K562 (cell line): ENCODE data around the gene ACYP2.
"Not testable (repeated sequence)": the region's sequence is repeated elsewhere in the genome, so short reads cannot be mapped to it uniquely, and the experiment has no call there.

ENCODE experiments used
- ATF7 ChIP-seq: fragments of 450-650 bp; IDR thresholded peaks from 2 replicates; pipeline ENCODE4 v1.7.1; 2014; ENCODE audit warnings: mild to moderate bottlenecking, moderate library complexity
- GTF2F1 ChIP-seq: IDR thresholded peaks from 2 replicates; pipeline ENCODE4 v1.6.1; 2011; ENCODE audit warnings: low read depth, low read length, improper control_type of control experiment
- LARP7 ChIP-seq: fragments of 450-650 bp; IDR thresholded peaks from 2 replicates; pipeline ENCODE4 v1.6.1; 2016
- MYBL2 ChIP-seq, 2 experiments: fragments of 450-650 bp in 1 of 2; sonication (generic) in 1 of 2; formaldehyde crosslinking in 1 of 2; IDR thresholded peaks; 2 replicates each; pipeline versions ENCODE4 v1.6.1 to v1.8.1; 2017 to 2022; ENCODE audit warnings: borderline replicate concordance in 1 of 2, inconsistent platforms in 1 of 2, low read depth in 1 of 2, mild to moderate bottlenecking in 1 of 2, missing genetic modification reagents in 1 of 2, moderate library complexity in 1 of 2
- MYC ChIP-seq, 2 experiments: fragments of 250-450 bp in 1 of 2; sonication (Bioruptor Pico) in 1 of 2; IDR thresholded peaks; 2 replicates each; pipeline versions ENCODE4 v1.5.1 to v1.6.1; 2012 to 2021; ENCODE audit warnings: low read depth in 2 of 2, borderline replicate concordance in 1 of 2, improper control_type of control experiment in 1 of 2, low read length in 1 of 2, mild to moderate bottlenecking in 1 of 2, moderate library complexity in 1 of 2
- NFYB ChIP-seq: IDR thresholded peaks from 2 replicates; pipeline ENCODE4 v1.6.1; 2011; ENCODE audit warnings: mild to moderate bottlenecking, moderate library complexity; ENCODE audit not compliant: insufficient read length; ENCODE audit errors: extremely low read depth
- POLR3A ChIP-seq: IDR thresholded peaks from 2 replicates; pipeline ENCODE4 v1.6.1; 2011; ENCODE audit warnings: borderline replicate concordance, mild to moderate bottlenecking, moderate library complexity; ENCODE audit not compliant: insufficient read length, insufficient read depth; ENCODE audit errors: extremely low read depth
- RFX5 ChIP-seq: IDR thresholded peaks from 2 replicates; pipeline ENCODE4 v1.6.1; 2011; ENCODE audit warnings: low read depth, mild to moderate bottlenecking, improper control_type of control experiment, low read length
- TCF7 ChIP-seq: sonication (generic); IDR thresholded peaks from 2 replicates; pipeline ENCODE4 v1.6.1; 2016; ENCODE audit warnings: antibody characterized with exemption, borderline replicate concordance
- TOE1 ChIP-seq, 2 experiments: fragments of 450-650 bp in 1 of 2; sonication (generic) in 1 of 2; formaldehyde crosslinking in 1 of 2; IDR thresholded peaks; 2 replicates each; pipeline versions ENCODE4 v1.7.1 to v1.8.0; 2016 to 2022; ENCODE audit warnings: borderline replicate concordance in 2 of 2, mild to moderate bottlenecking in 2 of 2, antibody characterized with exemption in 1 of 2, inconsistent platforms in 1 of 2, low read depth in 1 of 2, missing genetic modification reagents in 1 of 2, moderate library complexity in 1 of 2
- TF ChIP-seq, protein P1 (sequence below), 2 experiments: IDR thresholded peaks in 1 of 2; conservative IDR thresholded peaks in 1 of 2; 2 replicates each; pipeline ENCODE4 v1.6.1; 2016; ENCODE audit warnings: low read depth in 2 of 2, mild to moderate bottlenecking in 1 of 2, missing compliant biosample characterization in 1 of 2, missing genetic modification characterization in 1 of 2, moderate library complexity in 1 of 2
- TF ChIP-seq, protein P2 (sequence below): fragments of 450-650 bp; IDR thresholded peaks from 2 replicates; pipeline ENCODE4 v1.6.1; 2016
- TF ChIP-seq, protein P3 (sequence below), 3 experiments: IDR thresholded peaks in 2 of 3; conservative IDR thresholded peaks in 1 of 3; 2 replicates each; pipeline ENCODE4 v1.5.1; 2011 to 2012; ENCODE audit warnings: low read length in 3 of 3, mild to moderate bottlenecking in 3 of 3, control low read depth in 2 of 3, improper control_type of control experiment in 1 of 3, inconsistent platforms in 1 of 3, low read depth in 1 of 3, mixed read lengths in 1 of 3, moderate library complexity in 1 of 3; ENCODE audit not compliant: insufficient read depth in 2 of 3
- TF ChIP-seq, protein P4 (sequence below), 2 experiments: IDR thresholded peaks; 2 replicates each; pipeline ENCODE4 v1.6.1; 2012; ENCODE audit warnings: improper control_type of control experiment in 2 of 2, low read depth in 2 of 2, low read length in 2 of 2, borderline replicate concordance in 1 of 2

DNA sequence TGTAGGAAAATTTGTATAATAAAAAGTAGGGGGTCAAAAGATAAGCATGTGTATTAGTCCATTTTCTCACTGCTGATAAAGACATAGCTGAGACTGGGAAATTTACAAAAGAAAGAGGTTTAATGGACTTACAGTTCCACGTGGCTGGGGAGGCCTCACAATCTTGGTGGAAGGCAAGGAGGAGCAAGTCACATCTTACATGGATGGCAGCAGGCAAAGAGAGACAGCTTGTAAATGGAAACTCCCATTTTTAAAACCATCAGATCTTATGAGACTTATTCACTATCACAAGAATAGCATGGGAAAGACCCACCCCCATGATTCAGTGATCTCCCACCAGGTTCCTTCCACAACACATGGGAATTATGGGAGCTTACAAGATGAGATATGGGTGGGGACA, 149.7 kb downstream of the ACYP2 start:
- not testable (repeated sequence) for TF ChIP-seq ATF7; MYBL2 (IDR thresholded peaks at IDR 0.05; ENCODE audit: low read depth); MYBL2 (CRISPR knock-in tag; IDR thresholded peaks at IDR 0.05; ENCODE audit: borderline replicate concordance); TCF7; GTF2F1; TOE1 (IDR thresholded peaks at IDR 0.05; ENCODE audit: borderline replicate concordance); TOE1 (CRISPR knock-in tag; IDR thresholded peaks at IDR 0.05; ENCODE audit: borderline replicate concordance, low read depth); NFYB; RFX5; LARP7; POLR3A; MYC (IDR thresholded peaks at IDR 0.05; ENCODE audit: low read depth, low read length); MYC (CRISPR knock-in tag; IDR thresholded peaks at IDR 0.05; ENCODE audit: borderline replicate concordance, low read depth)
- TF ChIP-seq, protein P1, sequence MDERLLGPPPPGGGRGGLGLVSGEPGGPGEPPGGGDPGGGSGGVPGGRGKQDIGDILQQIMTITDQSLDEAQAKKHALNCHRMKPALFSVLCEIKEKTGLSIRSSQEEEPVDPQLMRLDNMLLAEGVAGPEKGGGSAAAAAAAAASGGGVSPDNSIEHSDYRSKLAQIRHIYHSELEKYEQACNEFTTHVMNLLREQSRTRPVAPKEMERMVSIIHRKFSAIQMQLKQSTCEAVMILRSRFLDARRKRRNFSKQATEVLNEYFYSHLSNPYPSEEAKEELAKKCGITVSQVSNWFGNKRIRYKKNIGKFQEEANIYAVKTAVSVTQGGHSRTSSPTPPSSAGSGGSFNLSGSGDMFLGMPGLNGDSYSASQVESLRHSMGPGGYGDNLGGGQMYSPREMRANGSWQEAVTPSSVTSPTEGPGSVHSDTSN (CRISPR knock-in tag; IDR thresholded peaks at IDR 0.05; ENCODE audit: low read depth) = not testable (repeated sequence)
- TF ChIP-seq, protein P1 (tag; conservative IDR thresholded peaks at IDR 0.05; ENCODE audit: low read depth) = not testable (repeated sequence)
- TF ChIP-seq, protein P2, sequence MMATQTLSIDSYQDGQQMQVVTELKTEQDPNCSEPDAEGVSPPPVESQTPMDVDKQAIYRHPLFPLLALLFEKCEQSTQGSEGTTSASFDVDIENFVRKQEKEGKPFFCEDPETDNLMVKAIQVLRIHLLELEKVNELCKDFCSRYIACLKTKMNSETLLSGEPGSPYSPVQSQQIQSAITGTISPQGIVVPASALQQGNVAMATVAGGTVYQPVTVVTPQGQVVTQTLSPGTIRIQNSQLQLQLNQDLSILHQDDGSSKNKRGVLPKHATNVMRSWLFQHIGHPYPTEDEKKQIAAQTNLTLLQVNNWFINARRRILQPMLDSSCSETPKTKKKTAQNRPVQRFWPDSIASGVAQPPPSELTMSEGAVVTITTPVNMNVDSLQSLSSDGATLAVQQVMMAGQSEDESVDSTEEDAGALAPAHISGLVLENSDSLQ = not testable (repeated sequence)
- TF ChIP-seq, protein P3, sequence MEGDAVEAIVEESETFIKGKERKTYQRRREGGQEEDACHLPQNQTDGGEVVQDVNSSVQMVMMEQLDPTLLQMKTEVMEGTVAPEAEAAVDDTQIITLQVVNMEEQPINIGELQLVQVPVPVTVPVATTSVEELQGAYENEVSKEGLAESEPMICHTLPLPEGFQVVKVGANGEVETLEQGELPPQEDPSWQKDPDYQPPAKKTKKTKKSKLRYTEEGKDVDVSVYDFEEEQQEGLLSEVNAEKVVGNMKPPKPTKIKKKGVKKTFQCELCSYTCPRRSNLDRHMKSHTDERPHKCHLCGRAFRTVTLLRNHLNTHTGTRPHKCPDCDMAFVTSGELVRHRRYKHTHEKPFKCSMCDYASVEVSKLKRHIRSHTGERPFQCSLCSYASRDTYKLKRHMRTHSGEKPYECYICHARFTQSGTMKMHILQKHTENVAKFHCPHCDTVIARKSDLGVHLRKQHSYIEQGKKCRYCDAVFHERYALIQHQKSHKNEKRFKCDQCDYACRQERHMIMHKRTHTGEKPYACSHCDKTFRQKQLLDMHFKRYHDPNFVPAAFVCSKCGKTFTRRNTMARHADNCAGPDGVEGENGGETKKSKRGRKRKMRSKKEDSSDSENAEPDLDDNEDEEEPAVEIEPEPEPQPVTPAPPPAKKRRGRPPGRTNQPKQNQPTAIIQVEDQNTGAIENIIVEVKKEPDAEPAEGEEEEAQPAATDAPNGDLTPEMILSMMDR (IDR thresholded peaks at IDR 0.05 in 2 of 3, conservative IDR thresholded peaks at IDR 0.05 in 1 of 3; ENCODE audit: insufficient read depth in 2 of 3, low read depth in 1 of 3, low read length in 3 of 3) = not testable (repeated sequence)
- TF ChIP-seq, protein P4, sequence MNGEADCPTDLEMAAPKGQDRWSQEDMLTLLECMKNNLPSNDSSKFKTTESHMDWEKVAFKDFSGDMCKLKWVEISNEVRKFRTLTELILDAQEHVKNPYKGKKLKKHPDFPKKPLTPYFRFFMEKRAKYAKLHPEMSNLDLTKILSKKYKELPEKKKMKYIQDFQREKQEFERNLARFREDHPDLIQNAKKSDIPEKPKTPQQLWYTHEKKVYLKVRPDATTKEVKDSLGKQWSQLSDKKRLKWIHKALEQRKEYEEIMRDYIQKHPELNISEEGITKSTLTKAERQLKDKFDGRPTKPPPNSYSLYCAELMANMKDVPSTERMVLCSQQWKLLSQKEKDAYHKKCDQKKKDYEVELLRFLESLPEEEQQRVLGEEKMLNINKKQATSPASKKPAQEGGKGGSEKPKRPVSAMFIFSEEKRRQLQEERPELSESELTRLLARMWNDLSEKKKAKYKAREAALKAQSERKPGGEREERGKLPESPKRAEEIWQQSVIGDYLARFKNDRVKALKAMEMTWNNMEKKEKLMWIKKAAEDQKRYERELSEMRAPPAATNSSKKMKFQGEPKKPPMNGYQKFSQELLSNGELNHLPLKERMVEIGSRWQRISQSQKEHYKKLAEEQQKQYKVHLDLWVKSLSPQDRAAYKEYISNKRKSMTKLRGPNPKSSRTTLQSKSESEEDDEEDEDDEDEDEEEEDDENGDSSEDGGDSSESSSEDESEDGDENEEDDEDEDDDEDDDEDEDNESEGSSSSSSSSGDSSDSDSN (IDR thresholded peaks at IDR 0.05; ENCODE audit: borderline replicate concordance in 1 of 2, low read depth in 2 of 2, low read length in 2 of 2) = not testable (repeated sequence)
